GM10266 (cell line): ENCODE data around the gene SH3BGRL.
"Not testable (repeated sequence)": the region's sequence is repeated elsewhere in the genome, so short reads cannot be mapped to it uniquely, and the experiment has no call there.

ENCODE experiments used
- DNase-seq: peaks from one replicate; pipeline ENCODE4 v3.0.0; 2012; ENCODE audit errors: extremely low spot score
- CTCF ChIP-seq: IDR thresholded peaks from 2 replicates; pipeline ENCODE4 v1.5.1; 2012; ENCODE audit warnings: mild to moderate bottlenecking, low read depth; ENCODE audit not compliant: control insufficient read depth, insufficient read depth; ENCODE audit errors: missing control alignments

The SH3BGRL gene

GRCh38 chrX:81308086-81308829, 106.4 kb downstream of the SH3BGRL start:
- no peak for TF ChIP-seq CTCF
- DNase-seq: no peak

GRCh38 chrX:81316163-81316562, 114.3 kb downstream of the SH3BGRL start:
- no peak for TF ChIP-seq CTCF
- no peak for DNase-seq

GRCh38 chrX:81331653-81332052, 129.8 kb downstream of the SH3BGRL start:
- DNase-seq: not testable (repeated sequence)

GRCh38 chrX:81336455-81337152, 134.7 kb downstream of the SH3BGRL start:
- no peak for TF ChIP-seq CTCF

GRCh38 chrX:81337805-81338204, 135.9 kb downstream of the SH3BGRL start:
- TF ChIP-seq CTCF: no peak
- no peak for DNase-seq

More at GRCh38 chrX:81336455-81337152, 134.7 kb downstream of the SH3BGRL start:
- no peak for DNase-seq

- TF ChIP-seq CTCF: no peak
- DNase-seq: no peak
These were observed 137.0 kb downstream of the SH3BGRL start for GRCh38 chrX:81338924-81339323.

- DNase-seq: not testable (repeated sequence)
These were observed 143.4 kb downstream of the SH3BGRL start for GRCh38 chrX:81345296-81345695.
